HepG2 (cell line): ENCODE data around the gene THRA. TPM values are rescaled to one million over a fixed set of nuclear protein-coding genes. Genes with fewer than 3 reads are reported as not detected.

Source experiments
- DNMT3B ChIP-seq: conservative IDR thresholded peaks from 2 replicates; pipeline ENCODE4 v1.6.1; 2016; ENCODE audit warnings: missing biosample characterization, control low read depth
- HIVEP1 ChIP-seq: sonication (generic); formaldehyde crosslinking; IDR thresholded peaks from 2 replicates; pipeline ENCODE4 v1.4.0; 2020; ENCODE audit warnings: mild to moderate bottlenecking, missing genetic modification reagents
- MED1 ChIP-seq: sonication (generic); formaldehyde crosslinking; IDR thresholded peaks from 2 replicates; pipeline ENCODE4 v1.4.0; 2020; ENCODE audit warnings: missing genetic modification reagents
- NCOR1 ChIP-seq: fragments of 200-600 bp; sonication (generic); IDR thresholded peaks from 2 replicates; pipeline ENCODE4 v1.7.0; 2017; ENCODE audit warnings: antibody characterized with exemption, low read length, borderline replicate concordance
- RARA ChIP-seq: IDR thresholded peaks from 2 replicates; pipeline ENCODE4 v1.6.1; 2016; ENCODE audit warnings: missing genetic modification reagents, missing compliant biosample characterization
- RXRB ChIP-seq: IDR thresholded peaks from 2 replicates; pipeline ENCODE4 v1.6.1; 2016; ENCODE audit warnings: borderline replicate concordance, missing genetic modification reagents, missing compliant biosample characterization
- SOX6 ChIP-seq, 2 experiments: fragments of 450-650 bp in 1 of 2; sonication (generic) in 1 of 2; formaldehyde crosslinking in 1 of 2; IDR thresholded peaks; 2 replicates each; pipeline versions ENCODE4 v1.4.0 to v1.6.1; 2017 to 2020; ENCODE audit warnings: antibody characterized with exemption in 1 of 2, mild to moderate bottlenecking in 1 of 2, missing genetic modification reagents in 1 of 2
- TCF7 ChIP-seq: sonication (generic); IDR thresholded peaks from 2 replicates; pipeline ENCODE4 v1.6.1; 2016; ENCODE audit warnings: antibody characterized with exemption, low read depth
- YY1 ChIP-seq: IDR thresholded peaks from 2 replicates; pipeline ENCODE4 v1.6.1; 2011; ENCODE audit warnings: low read length, low read depth, moderate library complexity, mild to moderate bottlenecking; ENCODE audit not compliant: insufficient read depth, insufficient replicate concordance
- ZGPAT ChIP-seq: IDR thresholded peaks from 2 replicates; pipeline ENCODE4 v1.6.1; 2016; ENCODE audit warnings: mild to moderate bottlenecking
- ZNF121 ChIP-seq: sonication (generic); formaldehyde crosslinking; IDR thresholded peaks from 2 replicates; pipeline ENCODE4 v1.5.0; 2020; ENCODE audit warnings: mild to moderate bottlenecking, missing genetic modification reagents
- ZNF264 ChIP-seq: sonication (generic); formaldehyde crosslinking; IDR thresholded peaks from 2 replicates; pipeline ENCODE4 v1.4.0; 2020; ENCODE audit warnings: missing genetic modification reagents
- ZNF329 ChIP-seq: sonication (generic); formaldehyde crosslinking; IDR thresholded peaks from 2 replicates; pipeline ENCODE4 v1.9.0; 2021; ENCODE audit warnings: low read depth, mild to moderate bottlenecking, missing genetic modification reagents
- ZNF503 ChIP-seq: sonication (generic); formaldehyde crosslinking; IDR thresholded peaks from 2 replicates; pipeline ENCODE4 v1.4.0; 2020; ENCODE audit warnings: missing genetic modification reagents
- ZNF777 ChIP-seq: sonication (generic); formaldehyde crosslinking; IDR thresholded peaks from 2 replicates; pipeline ENCODE4 v1.4.0; 2020; ENCODE audit warnings: missing genetic modification reagents
- ZNF841 ChIP-seq: sonication (generic); formaldehyde crosslinking; IDR thresholded peaks from 2 replicates; pipeline ENCODE4 v1.8.1; 2023; ENCODE audit warnings: missing genetic modification reagents, borderline replicate concordance
- polyA plus RNA-seq, 8 experiments: library from polyadenylated mRNA; depleted of rRNA in 3 of 8; stranded (reverse) in 7 of 8; unstranded in 1 of 8; fragments of >200 nt; fragmentation: Illumina TruSeq in 4 of 8; extraction: Trizol in 4 of 8; gene quantifications; 2 replicates each; pipeline versions ENCODE4 v1.2.1 to v1.2.3, GENCODE V29; 2011 to 2016; ENCODE audit warnings: low read depth in 4 of 8, missing spikeins in 1 of 8, mixed read lengths in 1 of 8; ENCODE audit not compliant: insufficient read depth in 1 of 8
- total RNA-seq, 5 experiments: library from RNA; depleted of rRNA; stranded (reverse); fragments of >200 nt; fragmentation: Illumina TruSeq; extraction: Trizol; gene quantifications; 2 replicates each; pipeline ENCODE4 v1.2.3, GENCODE V29; 2016; ENCODE audit warnings: low read depth in 1 of 5
- TF ChIP-seq, protein P1 (sequence below): sonication (generic); formaldehyde crosslinking; IDR thresholded peaks from 2 replicates; pipeline ENCODE4 v1.8.0; 2022; ENCODE audit warnings: missing genetic modification reagents, mild to moderate bottlenecking, moderate library complexity, borderline replicate concordance
- TF ChIP-seq, protein P2 (sequence below): IDR thresholded peaks from 2 replicates; pipeline ENCODE4 v1.6.1; 2016
- TF ChIP-seq, protein P3 (sequence below), 2 experiments: sonication (generic) in 1 of 2; formaldehyde crosslinking in 1 of 2; IDR thresholded peaks; 2 replicates each; pipeline versions ENCODE4 v1.5.1 to v1.6.1; 2011 to 2020; ENCODE audit warnings: borderline replicate concordance in 1 of 2, low read depth in 1 of 2, low read length in 1 of 2, mild to moderate bottlenecking in 1 of 2, missing genetic modification reagents in 1 of 2, moderate library complexity in 1 of 2

THRA gene
- total and polyA plus RNA-seq, 2 of the 13 experiments (the other 11 are each of a cell fraction or from before 2014, with no cell fraction given): 8.0 to 9.9 TPM

- no peak; the same call in 1 of the 2 replicates for TF ChIP-seq ZGPAT (CRISPR knock-in tag)
- TF ChIP-seq, protein P1, sequence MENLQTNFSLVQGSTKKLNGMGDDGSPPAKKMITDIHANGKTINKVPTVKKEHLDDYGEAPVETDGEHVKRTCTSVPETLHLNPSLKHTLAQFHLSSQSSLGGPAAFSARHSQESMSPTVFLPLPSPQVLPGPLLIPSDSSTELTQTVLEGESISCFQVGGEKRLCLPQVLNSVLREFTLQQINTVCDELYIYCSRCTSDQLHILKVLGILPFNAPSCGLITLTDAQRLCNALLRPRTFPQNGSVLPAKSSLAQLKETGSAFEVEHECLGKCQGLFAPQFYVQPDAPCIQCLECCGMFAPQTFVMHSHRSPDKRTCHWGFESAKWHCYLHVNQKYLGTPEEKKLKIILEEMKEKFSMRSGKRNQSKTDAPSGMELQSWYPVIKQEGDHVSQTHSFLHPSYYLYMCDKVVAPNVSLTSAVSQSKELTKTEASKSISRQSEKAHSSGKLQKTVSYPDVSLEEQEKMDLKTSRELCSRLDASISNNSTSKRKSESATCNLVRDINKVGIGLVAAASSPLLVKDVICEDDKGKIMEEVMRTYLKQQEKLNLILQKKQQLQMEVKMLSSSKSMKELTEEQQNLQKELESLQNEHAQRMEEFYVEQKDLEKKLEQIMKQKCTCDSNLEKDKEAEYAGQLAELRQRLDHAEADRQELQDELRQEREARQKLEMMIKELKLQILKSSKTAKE: peak; percentile 49; the same call in 1 of the 2 replicates
- 0 out of 2 replicates have a peak, but pooled peaks have one; percentile 24 for TF ChIP-seq ZNF121 (CRISPR knock-in tag)
- 0 out of 2 replicates have a peak, but pooled peaks have one; percentile 66 for TF ChIP-seq DNMT3B
- TF ChIP-seq, protein P2, sequence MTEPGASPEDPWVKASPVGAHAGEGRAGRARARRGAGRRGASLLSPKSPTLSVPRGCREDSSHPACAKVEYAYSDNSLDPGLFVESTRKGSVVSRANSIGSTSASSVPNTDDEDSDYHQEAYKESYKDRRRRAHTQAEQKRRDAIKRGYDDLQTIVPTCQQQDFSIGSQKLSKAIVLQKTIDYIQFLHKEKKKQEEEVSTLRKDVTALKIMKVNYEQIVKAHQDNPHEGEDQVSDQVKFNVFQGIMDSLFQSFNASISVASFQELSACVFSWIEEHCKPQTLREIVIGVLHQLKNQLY: 0 out of 2 replicates have a peak, but pooled peaks have one; percentile 34
- TF ChIP-seq HIVEP1 (CRISPR knock-in tag): no peak
- TF ChIP-seq NCOR1: no peak
- no peak for TF ChIP-seq TCF7
- no peak for TF ChIP-seq ZNF329 (CRISPR knock-in tag)
- TF ChIP-seq, protein P3, sequence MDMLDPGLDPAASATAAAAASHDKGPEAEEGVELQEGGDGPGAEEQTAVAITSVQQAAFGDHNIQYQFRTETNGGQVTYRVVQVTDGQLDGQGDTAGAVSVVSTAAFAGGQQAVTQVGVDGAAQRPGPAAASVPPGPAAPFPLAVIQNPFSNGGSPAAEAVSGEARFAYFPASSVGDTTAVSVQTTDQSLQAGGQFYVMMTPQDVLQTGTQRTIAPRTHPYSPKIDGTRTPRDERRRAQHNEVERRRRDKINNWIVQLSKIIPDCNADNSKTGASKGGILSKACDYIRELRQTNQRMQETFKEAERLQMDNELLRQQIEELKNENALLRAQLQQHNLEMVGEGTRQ (IDR thresholded peaks at IDR 0.05; ENCODE audit: low read depth, low read length): peak; percentile 18; the same call in 1 of the 2 replicates
- TF ChIP-seq, protein P3 (CRISPR knock-in tag; IDR thresholded peaks at IDR 0.05; ENCODE audit: borderline replicate concordance): peak; percentile 70; the same call in 1 of the 2 replicates
- TF ChIP-seq ZNF503 (CRISPR knock-in tag): no peak
- TF ChIP-seq ZNF841: no peak
- no peak for TF ChIP-seq ZNF777 (CRISPR knock-in tag)
- TF ChIP-seq RXRB (CRISPR knock-in tag): peak; percentile 53
- TF ChIP-seq YY1: no peak
- TF ChIP-seq MED1: 0 out of 2 replicates have a peak, but pooled peaks have one; percentile 15
- TF ChIP-seq RARA (CRISPR knock-in tag): peak; percentile 93
- TF ChIP-seq SOX6 (IDR thresholded peaks at IDR 0.05): no peak
- peak; percentile 7; the same call in 1 of the 2 replicates for TF ChIP-seq SOX6 (CRISPR knock-in tag; IDR thresholded peaks at IDR 0.05)
- TF ChIP-seq ZNF264 (CRISPR knock-in tag): peak; percentile 55; the same call in 1 of the 2 replicates
Observed at GRCh38 chr17:40014375-40014980, 48.3 kb upstream of the THRA start (continued).
